ENCODE measurements around the gene NUP210.

NUP210 gene

GRCh38 chr3:13426591-13426990 lies 6.5 kb upstream of the NUP210 start:
- no peaks in the 10 kb centered on the region for H3K36me3 ChIP-seq (replicated peaks)
- DNase-seq, result no peak
- TF ChIP-seq CTCF (IDR thresholded peaks at IDR 0.05; ENCODE audit: low read depth, low read length, missing control alignments), result no peak
- in situ Hi-C loops (cut with HindIII; ENCODE audit: low pct_ligation_motif_present, low sequenced_read_pairs), result no loop called here
- no peak overlapping the region for H3K4me3 ChIP-seq (ENCODE audit: low read depth, low read length)
- no peaks in the 10 kb centered on the region for H3K27me3 ChIP-seq (replicated peaks)
- no peak overlapping the region for H3K27ac ChIP-seq

- H3K27me3 ChIP-seq (replicated peaks), result peaks cover 5% of the 10 kb centered on the region
- H3K36me3 ChIP-seq (replicated peaks), result no peaks in the 10 kb centered on the region
- in situ Hi-C loops (cut with HindIII; ENCODE audit: low pct_ligation_motif_present, low sequenced_read_pairs), result no loop called here
- DNase-seq, result no peak
- no peak overlapping the region for H3K27ac ChIP-seq
- no peak for TF ChIP-seq CTCF (IDR thresholded peaks at IDR 0.05; ENCODE audit: low read depth, low read length, missing control alignments)
- no peak overlapping the region for H3K4me3 ChIP-seq (ENCODE audit: low read depth, low read length)
These were observed 5.6 kb upstream of the NUP210 start for GRCh38 chr3:13425689-13426088.

GRCh38 chr3:13424865-13425617 lies 4.9 kb upstream of the NUP210 start:
- no peak for TF ChIP-seq CTCF (IDR thresholded peaks at IDR 0.05; ENCODE audit: low read depth, low read length, missing control alignments)
- DNase-seq, result no peak
- in situ Hi-C loops (cut with HindIII; ENCODE audit: low pct_ligation_motif_present, low sequenced_read_pairs), result no loop called here
- H3K27me3 ChIP-seq (replicated peaks), result peaks cover 11% of the 10 kb centered on the region
- H3K36me3 ChIP-seq (replicated peaks), result no peaks in the 10 kb centered on the region
- H3K27ac ChIP-seq, result no peak overlapping the region
- no peak overlapping the region for H3K4me3 ChIP-seq (ENCODE audit: low read depth, low read length)

GRCh38 chr3:13424141-13424844 lies 4.2 kb upstream of the NUP210 start:
- Histone ChIP-seq H3K36me3 (replicated peaks) (no peaks in the 10 kb centered on the region), H3K27me3 (replicated peaks) (peaks cover 18% of the 10 kb centered on the region), H3K4me3 (ENCODE audit: low read depth, low read length) (no peak overlapping the region), H3K27ac (no peak overlapping the region)
- in situ Hi-C loops (cut with HindIII; ENCODE audit: low pct_ligation_motif_present, low sequenced_read_pairs), result no loop called here
- TF ChIP-seq CTCF (IDR thresholded peaks at IDR 0.05; ENCODE audit: low read depth, low read length, missing control alignments), result no peak
- DNase-seq, result no peak

- in situ Hi-C loops (cut with HindIII; ENCODE audit: low pct_ligation_motif_present, low sequenced_read_pairs), result no loop called here
- no peak for DNase-seq
- H3K4me3 ChIP-seq (ENCODE audit: low read depth, low read length), result no peak overlapping the region
- peaks cover 21% of the 10 kb centered on the region for H3K27me3 ChIP-seq (replicated peaks)
- H3K36me3 ChIP-seq (replicated peaks), result no peaks in the 10 kb centered on the region
- no peak overlapping the region for H3K27ac ChIP-seq
- TF ChIP-seq CTCF (IDR thresholded peaks at IDR 0.05; ENCODE audit: low read depth, low read length, missing control alignments), result no peak
These were observed 976 bp upstream of the NUP210 start for GRCh38 chr3:13420831-13421765.

Data from brain microvascular endothelial cell (primary cell).